GM12878 (cell line): ENCODE measurements around the gene SERHL2. TPM values are rescaled to one million over a fixed set of nuclear protein-coding genes. Genes with fewer than 3 reads are reported as not detected.

ENCODE experiments used
- ATAC-seq: fragments of 200-7000 bp; cut with Tn5 transposase; 3 replicates; pipeline ENCODE4 v1.9.1; 2020; ENCODE audit warnings: mild to moderate bottlenecking, moderate library complexity
- BruUV-seq: library from RNA; stranded (reverse); fragments of 400-500 nt; replicated peaks from 2 replicates; lab custom pipeline; 2021; lab: Mats Ljungman, UMichigan
- CTCF ChIA-PET: fragments of 300-600 bp; sonication (Branson Sonifier 250); formaldehyde crosslinking; extraction: SDS; loops from one replicate; lab custom pipeline; 2021; ENCODE audit warnings: inconsistent platforms; lab: Yijun Ruan, JAX
- POLR2A ChIA-PET: fragments of 350-600 bp; formaldehyde crosslinking; extraction: SDS; loops from one replicate; lab custom pipeline; 2021; ENCODE audit warnings: inconsistent platforms; lab: Charles Lee
- RAD21 ChIA-PET: fragments of 300-600 bp; sonication (Branson Sonifier 250); formaldehyde crosslinking; loops from one replicate; lab custom pipeline; 2023; ENCODE audit warnings: antibody characterized with exemption; ENCODE audit not compliant: unreplicated experiment; lab: Charles Lee
- SMC1A ChIA-PET: fragments of 300-600 bp; sonication (Branson Sonifier 250); formaldehyde crosslinking; loops from one replicate; lab custom pipeline; 2023; ENCODE audit not compliant: unreplicated experiment, uncharacterized antibody; lab: Charles Lee
- DNase-seq: peaks from one replicate; pipeline ENCODE4 v3.0.0-alpha.2; 2011; ENCODE audit warnings: low read depth, low spot score
- FAIRE-seq: peaks from 3 replicates; lab custom pipeline; 2011; peaks lifted over from hg19 to GRCh38; lab: Jason Lieb, UNC
- H2AFZ ChIP-seq: 2 replicates; pipeline ENCODE4 v1.6.0; 2011; ENCODE audit warnings: low read depth, low read length, control low read depth; ENCODE audit not compliant: control insufficient read depth
- H3K27ac ChIP-seq: 2 replicates; pipeline ENCODE4 v1.5.1; 2011; ENCODE audit warnings: control low read depth; ENCODE audit not compliant: control insufficient read depth, insufficient read depth
- H3K27me3 ChIP-seq, 2 experiments: replicated peaks in 1 of 2; 2 replicates each; pipeline versions ENCODE4 v1.6.0 to v1.6.1; 2011; ENCODE audit warnings: low read length in 1 of 2; ENCODE audit not compliant: control insufficient read depth in 2 of 2, insufficient read depth in 2 of 2
- H3K36me3 ChIP-seq, 2 experiments: 2 replicates each; pipeline ENCODE4 v1.5.1; 2011; ENCODE audit warnings: low read length in 1 of 2; ENCODE audit not compliant: control insufficient read depth in 2 of 2, insufficient read depth in 2 of 2
- H3K4me1 ChIP-seq: 2 replicates; pipeline ENCODE4 v1.6.1; 2011; ENCODE audit warnings: mild to moderate bottlenecking, low read length, moderate library complexity, mixed read lengths; ENCODE audit not compliant: control insufficient read depth, insufficient read depth
- H3K4me2 ChIP-seq: 2 replicates; pipeline ENCODE4 v1.6.0; 2011; ENCODE audit warnings: control low read depth; ENCODE audit not compliant: control insufficient read depth, insufficient read depth
- H3K4me3 ChIP-seq: fragments of 200-600 bp; sonication (generic); 2 replicates; pipeline ENCODE4 v1.5.1; 2016
- H3K79me2 ChIP-seq: 2 replicates; pipeline ENCODE4 v1.6.0; 2011; ENCODE audit warnings: low read length; ENCODE audit not compliant: control insufficient read depth, insufficient read depth
- H3K9ac ChIP-seq: 2 replicates; pipeline ENCODE4 v1.8.0; 2011; ENCODE audit warnings: low read length, control low read depth, mixed read lengths; ENCODE audit not compliant: control insufficient read depth, insufficient read depth
- H3K9me3 ChIP-seq: replicated peaks from 3 replicates; pipeline ENCODE4 v1.5.1; 2011; ENCODE audit warnings: mild to moderate bottlenecking, low read length; ENCODE audit not compliant: control insufficient read depth, insufficient read depth
- H4K20me1 ChIP-seq: 2 replicates; pipeline ENCODE4 v1.6.0; 2011; ENCODE audit not compliant: control insufficient read depth, insufficient read depth
- HCFC1 ChIP-seq: fragments of 150-350 bp; IDR thresholded peaks from 2 replicates; pipeline ENCODE4 v1.6.1; 2014; ENCODE audit warnings: low read length
- NRF1 ChIP-seq: conservative IDR thresholded peaks from 2 replicates; pipeline ENCODE4 v1.6.1; 2011; ENCODE audit warnings: mild to moderate bottlenecking, low read depth, low read length, improper control_type of control experiment
- PML ChIP-seq: IDR thresholded peaks from 2 replicates; pipeline ENCODE4 v1.6.1; 2012; ENCODE audit warnings: low read length, inconsistent platforms
- POLR2A ChIP-seq: IDR thresholded peaks from 2 replicates; pipeline ENCODE4 v1.6.1; 2011; ENCODE audit warnings: low read depth, mild to moderate bottlenecking, low read length
- POLR2AphosphoS5 ChIP-seq: IDR thresholded peaks from 2 replicates; pipeline ENCODE4 v1.6.1; 2011; ENCODE audit warnings: mild to moderate bottlenecking, low read length, inconsistent platforms
- ZNF24 ChIP-seq: fragments of 450-650 bp; IDR thresholded peaks from 2 replicates; pipeline ENCODE4 v1.6.1; 2017; ENCODE audit warnings: antibody characterized with exemption, mild to moderate bottlenecking
- WGBS: methylation state at CpG from one replicate; pipeline ENCODE4 v1.1.6; 2016; ENCODE audit warnings: low lambda C conversion rate; ENCODE audit not compliant: insufficient replicate concordance, insufficient coverage; ENCODE audit errors: missing lambda C conversion rate; 5-methylcytosine and 5-hydroxymethylcytosine counted together
- in situ Hi-C: fragments of 300-500 bp; cut with MboI; formaldehyde crosslinking; loops from 9 replicates; pipeline ENCODE4 v1.14.3; 2018; ENCODE audit warnings: mixed read lengths
- intact Hi-C: fragments of 100-400 bp; cut with micrococcal nuclease; formaldehyde crosslinking; loops from one replicate; pipeline ENCODE4 v1.14.2; 2022; ENCODE audit not compliant: unreplicated experiment
- polyA plus RNA-seq, 11 experiments: library from polyadenylated mRNA; depleted of rRNA in 4 of 11; unstranded in 6 of 11; stranded (reverse) in 5 of 11; fragments of >200 nt; fragmentation: Nextera tagmentation in 4 of 11; fragmentation: Illumina TruSeq in 1 of 11; extraction: Ambion mirVana in 4 of 11; extraction: Trizol in 1 of 11; gene quantifications; 1 replicate in 1 of 11; 2 replicates in 10 of 11; pipeline versions ENCODE4 v1.2.1 to v1.2.3, GENCODE V29; 2011 to 2016; ENCODE audit warnings: inconsistent platforms in 2 of 11, missing spikeins in 2 of 11, low read depth in 1 of 11
- total RNA-seq, 4 experiments: library from RNA; depleted of rRNA in 3 of 4; stranded (reverse); fragments of >200 nt in 3 of 4; fragmentation: Illumina TruSeq in 1 of 4; extraction: Trizol in 1 of 4; gene quantifications; 2 replicates each; pipeline versions ENCODE4 v1.2.1 to v1.2.3, GENCODE V29; 2013 to 2021

Gene SERHL2
- total and polyA plus RNA-seq, 10 of the 15 experiments (the other 5 are each of a cell fraction or from before 2014, with no cell fraction given) = 0.63 to 2.0 (median 1.2) TPM

DNA sequence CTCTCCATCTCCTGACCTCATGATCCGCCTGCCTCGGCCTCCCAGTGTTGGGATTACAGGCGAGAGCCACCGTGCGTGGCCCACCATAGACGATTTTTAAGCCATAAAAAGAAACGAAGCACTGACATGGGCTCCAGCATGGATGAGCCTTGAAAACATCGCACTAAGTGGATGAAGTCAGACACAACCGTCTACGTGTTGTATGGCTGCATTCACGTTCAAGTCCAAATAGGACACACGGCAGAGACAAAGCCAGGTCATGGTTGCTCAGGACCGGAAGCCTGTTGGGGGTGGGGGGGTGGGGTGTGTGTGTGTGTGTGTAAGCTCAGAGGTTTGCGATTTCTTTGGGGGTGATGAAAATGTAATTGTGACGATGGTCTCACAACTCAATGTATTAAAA lies 44.2 kb upstream of the SERHL2 start:
- intact Hi-C loops = no loop called here
- Histone ChIP-seq H3K9me3 (no peaks in the 10 kb centered on the region), H3K36me3 (peaks cover 0 to 6% of the 10 kb centered on the region in 2 experiments; a peak in 2 of 4 replicates), H3K27ac (no peak overlapping the region), H3K4me1 (no peaks in the 10 kb centered on the region), H3K79me2 (no peaks in the 10 kb centered on the region), H2AFZ (no peak overlapping the region), H3K4me3 (no peak overlapping the region), H4K20me1 (no peaks in the 10 kb centered on the region), H3K9ac (no peak overlapping the region), H3K27me3 (no peaks in the 10 kb centered on the region), H3K4me2 (no peak overlapping the region)
- RAD21 ChIA-PET = no interaction called here
- ATAC-seq (no peak), FAIRE-seq (no peak), DNase-seq (no peak)
- in situ Hi-C loops = no loop called here
- CTCF ChIA-PET = no interaction called here
- POLR2A ChIA-PET = no interaction called here
- WGBS = 62% methylated on average over 13 of the region's 15 CpGs
- no TSS peak for BruUV-seq
- SMC1A ChIA-PET = no interaction called here
- TF ChIP-seq ZNF24 = no peak
- TF ChIP-seq PML = 0 out of 2 replicates have a peak, but pooled peaks have one; percentile 9
- TF ChIP-seq NRF1 = no peak
- TF ChIP-seq POLR2A = peak; percentile 53; the same call in 1 of the 2 replicates

DNA sequence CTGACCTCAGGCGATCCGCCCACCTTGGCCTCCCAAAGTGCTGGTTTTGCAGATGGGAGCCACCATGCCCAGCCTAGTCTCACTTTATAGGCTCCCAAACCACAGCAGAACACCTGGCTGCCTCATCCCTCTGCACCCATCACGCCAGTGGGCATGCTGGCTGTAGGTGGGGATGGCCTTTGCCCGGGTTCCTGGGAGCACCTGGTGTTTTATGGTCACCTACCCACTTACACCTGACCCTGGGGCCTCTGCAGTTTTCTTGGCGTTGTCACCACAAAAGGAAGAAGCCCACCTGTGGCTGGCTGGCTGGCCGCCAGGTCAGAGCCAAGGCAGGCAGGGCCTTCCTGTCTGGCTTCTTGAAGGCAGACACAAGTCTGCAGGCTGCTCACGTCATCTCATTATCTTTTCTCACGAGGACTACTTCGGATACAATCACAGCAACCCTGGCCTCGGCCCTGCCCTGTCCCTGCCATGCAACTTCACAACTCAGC lies 42.3 kb upstream of the SERHL2 start:
- Histone ChIP-seq H3K36me3 (peaks cover 0 to 10% of the 10 kb centered on the region in 2 experiments; a peak in 3 of 4 replicates), H3K27ac (no peak overlapping the region), H3K9ac (no peak overlapping the region), H4K20me1 (no peaks in the 10 kb centered on the region), H3K27me3 (no peaks in the 10 kb centered on the region), H3K4me3 (no peak overlapping the region), H3K9me3 (no peaks in the 10 kb centered on the region), H3K4me1 (no peaks in the 10 kb centered on the region)
- no peak for ATAC-seq
- RAD21 ChIA-PET = no interaction called here
- intact Hi-C loops = no loop called here
- FAIRE-seq = no peak
- BruUV-seq = no TSS peak
- TF ChIP-seq POLR2A = peak; percentile 37
- no peak for TF ChIP-seq HCFC1
- peak; percentile 65; the same call in 1 of the 2 replicates for TF ChIP-seq POLR2AphosphoS5
- TF ChIP-seq, all 136 proteins: peak for 2
- ChIA-PET CTCF (no interaction called here), SMC1A (interaction anchor here (1.3 kb wide), 1 partner anchor 144 kb away, joined by 3 read pairs; no protein-coding TSS in a partner anchor), POLR2A (no interaction called here)
- in situ Hi-C loops = no loop called here
- H2AFZ ChIP-seq = no peak overlapping the region
- H3K4me2 ChIP-seq = no peak overlapping the region
- DNase-seq = no peak
- peaks cover 1% of the 10 kb centered on the region for H3K79me2 ChIP-seq
- 71% methylated on average over 10 of the region's 10 CpGs for WGBS
